GM23338 (cell line): Measurements from ENCODE around the gene AIG1.

Experiments used
- CREB1 ChIP-seq: fragments of 250-450 bp; sonication (Bioruptor Pico); IDR thresholded peaks from 2 replicates; pipeline ENCODE4 v1.5.0; 2020; ENCODE audit warnings: low read depth, mild to moderate bottlenecking, moderate library complexity
- EZH2 ChIP-seq: fragments of 200-600 bp; sonication (generic); IDR thresholded peaks from one replicate; pipeline ENCODE4 v1.8.0; 2017; ENCODE audit warnings: antibody characterized with exemption, mild to moderate bottlenecking, low read depth; ENCODE audit not compliant: unreplicated experiment
- EZH2phosphoT487 ChIP-seq: fragments of 200-600 bp; sonication (generic); IDR thresholded peaks from one replicate; pipeline ENCODE4 v1.8.1; 2018; ENCODE audit warnings: antibody characterized with exemption; ENCODE audit not compliant: unreplicated experiment
- JUNB ChIP-seq: IDR thresholded peaks from one replicate; pipeline ENCODE4 v1.6.1; 2016; ENCODE audit warnings: antibody characterized with exemption; ENCODE audit not compliant: unreplicated experiment
- NANOG ChIP-seq: IDR thresholded peaks from 2 replicates; pipeline ENCODE4 v1.6.1; 2016; ENCODE audit warnings: antibody characterized with exemption, borderline replicate concordance
- POLR2AphosphoS5 ChIP-seq: IDR thresholded peaks from 2 replicates; pipeline ENCODE4 v1.6.1; 2016; ENCODE audit warnings: antibody characterized with exemption, low read depth
- TF ChIP-seq, protein P1 (sequence below), 2 experiments: fragments of 200-600 bp in 1 of 2; sonication (generic) in 1 of 2; conservative IDR thresholded peaks; 2 replicates each; pipeline versions ENCODE4 v1.5.1 to v1.6.1; 2016 to 2017; ENCODE audit warnings: antibody characterized with exemption in 2 of 2, low read depth in 2 of 2, mild to moderate bottlenecking in 2 of 2, moderate library complexity in 1 of 2
- TF ChIP-seq, protein P2 (sequence below): IDR thresholded peaks from one replicate; pipeline ENCODE4 v1.6.1; 2018; ENCODE audit warnings: antibody characterized with exemption; ENCODE audit not compliant: unreplicated experiment
- TF ChIP-seq, protein P3 (sequence below): IDR thresholded peaks from 2 replicates; pipeline ENCODE4 v1.6.1; 2016; ENCODE audit warnings: antibody characterized with exemption
- TF ChIP-seq, protein P4 (sequence below): fragments of 250-450 bp; sonication (Bioruptor Pico); IDR thresholded peaks from 2 replicates; pipeline ENCODE4 v1.5.0; 2020; ENCODE audit warnings: mild to moderate bottlenecking, moderate library complexity

DNA sequence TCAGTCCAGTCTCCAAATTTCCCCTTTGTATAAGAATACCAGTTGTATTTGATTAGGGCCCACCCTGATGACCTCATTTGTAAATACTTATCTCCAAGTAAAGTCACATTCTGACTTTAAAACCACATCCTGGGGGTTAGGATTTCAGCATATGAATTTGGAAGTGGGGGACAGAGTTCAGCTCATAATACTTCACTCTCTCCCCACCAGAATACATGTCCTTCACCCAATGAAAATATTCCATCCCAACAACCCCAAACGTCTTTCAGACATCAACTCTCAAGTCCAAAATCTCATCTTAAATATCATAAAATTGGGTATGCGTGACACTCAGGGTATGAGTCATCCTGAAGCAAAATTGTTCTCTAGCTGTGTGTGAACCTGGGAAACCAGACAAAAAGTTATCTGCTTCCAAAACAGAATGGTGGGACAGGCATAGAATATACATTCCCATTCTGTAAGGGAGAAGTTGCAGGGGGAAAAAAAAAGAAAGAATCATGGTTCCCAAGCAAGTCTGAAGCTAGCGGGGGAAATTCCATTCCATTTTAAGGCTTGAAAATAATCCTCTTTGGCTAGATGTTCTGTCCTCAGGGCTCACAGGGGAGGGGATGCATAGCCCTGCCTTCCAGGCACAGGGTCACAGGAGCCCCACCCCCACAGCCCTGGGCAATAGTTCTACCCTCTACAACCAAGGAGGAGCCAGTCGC, 275.9 kb downstream of the AIG1 start:
- TF ChIP-seq, protein P1, sequence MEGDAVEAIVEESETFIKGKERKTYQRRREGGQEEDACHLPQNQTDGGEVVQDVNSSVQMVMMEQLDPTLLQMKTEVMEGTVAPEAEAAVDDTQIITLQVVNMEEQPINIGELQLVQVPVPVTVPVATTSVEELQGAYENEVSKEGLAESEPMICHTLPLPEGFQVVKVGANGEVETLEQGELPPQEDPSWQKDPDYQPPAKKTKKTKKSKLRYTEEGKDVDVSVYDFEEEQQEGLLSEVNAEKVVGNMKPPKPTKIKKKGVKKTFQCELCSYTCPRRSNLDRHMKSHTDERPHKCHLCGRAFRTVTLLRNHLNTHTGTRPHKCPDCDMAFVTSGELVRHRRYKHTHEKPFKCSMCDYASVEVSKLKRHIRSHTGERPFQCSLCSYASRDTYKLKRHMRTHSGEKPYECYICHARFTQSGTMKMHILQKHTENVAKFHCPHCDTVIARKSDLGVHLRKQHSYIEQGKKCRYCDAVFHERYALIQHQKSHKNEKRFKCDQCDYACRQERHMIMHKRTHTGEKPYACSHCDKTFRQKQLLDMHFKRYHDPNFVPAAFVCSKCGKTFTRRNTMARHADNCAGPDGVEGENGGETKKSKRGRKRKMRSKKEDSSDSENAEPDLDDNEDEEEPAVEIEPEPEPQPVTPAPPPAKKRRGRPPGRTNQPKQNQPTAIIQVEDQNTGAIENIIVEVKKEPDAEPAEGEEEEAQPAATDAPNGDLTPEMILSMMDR (conservative IDR thresholded peaks at IDR 0.05; ENCODE audit: low read depth in 2 of 2) = no peak
- TF ChIP-seq, protein P2, sequence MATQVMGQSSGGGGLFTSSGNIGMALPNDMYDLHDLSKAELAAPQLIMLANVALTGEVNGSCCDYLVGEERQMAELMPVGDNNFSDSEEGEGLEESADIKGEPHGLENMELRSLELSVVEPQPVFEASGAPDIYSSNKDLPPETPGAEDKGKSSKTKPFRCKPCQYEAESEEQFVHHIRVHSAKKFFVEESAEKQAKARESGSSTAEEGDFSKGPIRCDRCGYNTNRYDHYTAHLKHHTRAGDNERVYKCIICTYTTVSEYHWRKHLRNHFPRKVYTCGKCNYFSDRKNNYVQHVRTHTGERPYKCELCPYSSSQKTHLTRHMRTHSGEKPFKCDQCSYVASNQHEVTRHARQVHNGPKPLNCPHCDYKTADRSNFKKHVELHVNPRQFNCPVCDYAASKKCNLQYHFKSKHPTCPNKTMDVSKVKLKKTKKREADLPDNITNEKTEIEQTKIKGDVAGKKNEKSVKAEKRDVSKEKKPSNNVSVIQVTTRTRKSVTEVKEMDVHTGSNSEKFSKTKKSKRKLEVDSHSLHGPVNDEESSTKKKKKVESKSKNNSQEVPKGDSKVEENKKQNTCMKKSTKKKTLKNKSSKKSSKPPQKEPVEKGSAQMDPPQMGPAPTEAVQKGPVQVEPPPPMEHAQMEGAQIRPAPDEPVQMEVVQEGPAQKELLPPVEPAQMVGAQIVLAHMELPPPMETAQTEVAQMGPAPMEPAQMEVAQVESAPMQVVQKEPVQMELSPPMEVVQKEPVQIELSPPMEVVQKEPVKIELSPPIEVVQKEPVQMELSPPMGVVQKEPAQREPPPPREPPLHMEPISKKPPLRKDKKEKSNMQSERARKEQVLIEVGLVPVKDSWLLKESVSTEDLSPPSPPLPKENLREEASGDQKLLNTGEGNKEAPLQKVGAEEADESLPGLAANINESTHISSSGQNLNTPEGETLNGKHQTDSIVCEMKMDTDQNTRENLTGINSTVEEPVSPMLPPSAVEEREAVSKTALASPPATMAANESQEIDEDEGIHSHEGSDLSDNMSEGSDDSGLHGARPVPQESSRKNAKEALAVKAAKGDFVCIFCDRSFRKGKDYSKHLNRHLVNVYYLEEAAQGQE = no peak
- TF ChIP-seq NANOG = no peak
- no peak for TF ChIP-seq POLR2AphosphoS5
- TF ChIP-seq EZH2 = no peak
- TF ChIP-seq, protein P3, sequence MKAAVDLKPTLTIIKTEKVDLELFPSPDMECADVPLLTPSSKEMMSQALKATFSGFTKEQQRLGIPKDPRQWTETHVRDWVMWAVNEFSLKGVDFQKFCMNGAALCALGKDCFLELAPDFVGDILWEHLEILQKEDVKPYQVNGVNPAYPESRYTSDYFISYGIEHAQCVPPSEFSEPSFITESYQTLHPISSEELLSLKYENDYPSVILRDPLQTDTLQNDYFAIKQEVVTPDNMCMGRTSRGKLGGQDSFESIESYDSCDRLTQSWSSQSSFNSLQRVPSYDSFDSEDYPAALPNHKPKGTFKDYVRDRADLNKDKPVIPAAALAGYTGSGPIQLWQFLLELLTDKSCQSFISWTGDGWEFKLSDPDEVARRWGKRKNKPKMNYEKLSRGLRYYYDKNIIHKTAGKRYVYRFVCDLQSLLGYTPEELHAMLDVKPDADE = no peak
- no peak for TF ChIP-seq EZH2phosphoT487
- TF ChIP-seq, protein P4, sequence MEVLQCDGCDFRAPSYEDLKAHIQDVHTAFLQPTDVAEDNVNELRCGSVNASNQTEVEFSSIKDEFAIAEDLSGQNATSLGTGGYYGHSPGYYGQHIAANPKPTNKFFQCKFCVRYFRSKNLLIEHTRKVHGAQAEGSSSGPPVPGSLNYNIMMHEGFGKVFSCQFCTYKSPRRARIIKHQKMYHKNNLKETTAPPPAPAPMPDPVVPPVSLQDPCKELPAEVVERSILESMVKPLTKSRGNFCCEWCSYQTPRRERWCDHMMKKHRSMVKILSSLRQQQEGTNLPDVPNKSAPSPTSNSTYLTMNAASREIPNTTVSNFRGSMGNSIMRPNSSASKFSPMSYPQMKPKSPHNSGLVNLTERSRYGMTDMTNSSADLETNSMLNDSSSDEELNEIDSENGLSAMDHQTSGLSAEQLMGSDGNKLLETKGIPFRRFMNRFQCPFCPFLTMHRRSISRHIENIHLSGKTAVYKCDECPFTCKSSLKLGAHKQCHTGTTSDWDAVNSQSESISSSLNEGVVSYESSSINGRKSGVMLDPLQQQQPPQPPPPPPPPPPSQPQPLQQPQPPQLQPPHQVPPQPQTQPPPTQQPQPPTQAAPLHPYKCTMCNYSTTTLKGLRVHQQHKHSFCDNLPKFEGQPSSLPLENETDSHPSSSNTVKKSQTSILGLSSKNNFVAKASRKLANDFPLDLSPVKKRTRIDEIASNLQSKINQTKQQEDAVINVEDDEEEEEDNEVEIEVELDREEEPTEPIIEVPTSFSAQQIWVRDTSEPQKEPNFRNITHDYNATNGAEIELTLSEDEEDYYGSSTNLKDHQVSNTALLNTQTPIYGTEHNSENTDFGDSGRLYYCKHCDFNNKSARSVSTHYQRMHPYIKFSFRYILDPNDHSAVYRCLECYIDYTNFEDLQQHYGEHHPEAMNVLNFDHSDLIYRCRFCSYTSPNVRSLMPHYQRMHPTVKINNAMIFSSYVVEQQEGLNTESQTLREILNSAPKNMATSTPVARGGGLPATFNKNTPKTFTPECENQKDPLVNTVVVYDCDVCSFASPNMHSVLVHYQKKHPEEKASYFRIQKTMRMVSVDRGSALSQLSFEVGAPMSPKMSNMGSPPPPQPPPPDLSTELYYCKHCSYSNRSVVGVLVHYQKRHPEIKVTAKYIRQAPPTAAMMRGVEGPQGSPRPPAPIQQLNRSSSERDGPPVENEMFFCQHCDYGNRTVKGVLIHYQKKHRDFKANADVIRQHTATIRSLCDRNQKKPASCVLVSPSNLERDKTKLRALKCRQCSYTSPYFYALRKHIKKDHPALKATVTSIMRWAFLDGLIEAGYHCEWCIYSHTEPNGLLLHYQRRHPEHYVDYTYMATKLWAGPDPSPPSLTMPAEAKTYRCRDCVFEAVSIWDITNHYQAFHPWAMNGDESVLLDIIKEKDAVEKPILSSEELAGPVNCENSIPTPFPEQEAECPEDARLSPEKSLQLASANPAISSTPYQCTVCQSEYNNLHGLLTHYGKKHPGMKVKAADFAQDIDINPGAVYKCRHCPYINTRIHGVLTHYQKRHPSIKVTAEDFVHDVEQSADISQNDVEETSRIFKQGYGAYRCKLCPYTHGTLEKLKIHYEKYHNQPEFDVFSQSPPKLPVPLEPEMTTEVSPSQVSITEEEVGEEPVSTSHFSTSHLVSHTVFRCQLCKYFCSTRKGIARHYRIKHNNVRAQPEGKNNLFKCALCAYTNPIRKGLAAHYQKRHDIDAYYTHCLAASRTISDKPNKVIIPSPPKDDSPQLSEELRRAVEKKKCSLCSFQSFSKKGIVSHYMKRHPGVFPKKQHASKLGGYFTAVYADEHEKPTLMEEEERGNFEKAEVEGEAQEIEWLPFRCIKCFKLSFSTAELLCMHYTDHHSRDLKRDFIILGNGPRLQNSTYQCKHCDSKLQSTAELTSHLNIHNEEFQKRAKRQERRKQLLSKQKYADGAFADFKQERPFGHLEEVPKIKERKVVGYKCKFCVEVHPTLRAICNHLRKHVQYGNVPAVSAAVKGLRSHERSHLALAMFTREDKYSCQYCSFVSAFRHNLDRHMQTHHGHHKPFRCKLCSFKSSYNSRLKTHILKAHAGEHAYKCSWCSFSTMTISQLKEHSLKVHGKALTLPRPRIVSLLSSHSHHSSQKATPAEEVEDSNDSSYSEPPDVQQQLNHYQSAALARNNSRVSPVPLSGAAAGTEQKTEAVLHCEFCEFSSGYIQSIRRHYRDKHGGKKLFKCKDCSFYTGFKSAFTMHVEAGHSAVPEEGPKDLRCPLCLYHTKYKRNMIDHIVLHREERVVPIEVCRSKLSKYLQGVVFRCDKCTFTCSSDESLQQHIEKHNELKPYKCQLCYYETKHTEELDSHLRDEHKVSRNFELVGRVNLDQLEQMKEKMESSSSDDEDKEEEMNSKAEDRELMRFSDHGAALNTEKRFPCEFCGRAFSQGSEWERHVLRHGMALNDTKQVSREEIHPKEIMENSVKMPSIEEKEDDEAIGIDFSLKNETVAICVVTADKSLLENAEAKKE (CRISPR knock-in tag) = no peak
- no peak for TF ChIP-seq CREB1
- TF ChIP-seq JUNB = no peak
